Measurements from ENCODE around the gene VARS2.
"Not testable (repeated sequence)": the region's sequence is repeated elsewhere in the genome, so short reads cannot be mapped to it uniquely, and the experiment has no call there.

Gene VARS2

DNA sequence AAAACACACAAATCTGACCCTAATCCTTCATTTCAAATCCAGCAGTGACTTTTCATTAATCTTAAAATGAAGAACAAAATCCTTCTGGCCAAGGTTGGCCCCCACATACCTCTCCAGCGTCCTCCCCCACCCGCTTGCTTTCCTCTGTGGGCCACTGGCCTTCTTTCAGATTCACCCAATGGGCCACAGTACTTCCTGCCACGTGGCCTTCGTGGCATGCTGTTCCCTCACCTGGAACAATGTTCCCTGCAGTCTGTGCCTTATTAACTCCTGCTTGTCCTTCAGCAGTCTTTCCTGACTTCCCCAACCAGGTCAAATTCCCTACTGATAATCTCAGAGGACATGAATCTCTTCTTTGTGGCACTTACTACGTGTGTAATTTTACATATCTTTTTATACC lies 11.3 kb upstream of the VARS2 start:
- H3K27ac ChIP-seq (ENCODE audit: low read length), result no peak overlapping the region
- H3K27me3 ChIP-seq (ENCODE audit: low read depth, low read length), result no peaks in the 10 kb centered on the region
- H3K36me3 ChIP-seq (ENCODE audit: control insufficient read depth in 1 of 2, insufficient read depth in 2 of 2, low read length in 2 of 2), result peaks cover 16 to 27% of the 10 kb centered on the region in 2 donors
- H3K9me3 ChIP-seq (ENCODE audit: control insufficient read depth in 1 of 2, low read length in 2 of 2), result no peaks in the 10 kb centered on the region
- no peaks in the 10 kb centered on the region for H3K4me1 ChIP-seq (ENCODE audit: control insufficient read depth in 1 of 2, insufficient read depth in 2 of 2, low read length in 2 of 2)
- H3K4me3 ChIP-seq (ENCODE audit: low read depth in 1 of 2, low read length in 2 of 2), result no peak overlapping the region

GRCh38 chr6:30903236-30903635 lies 10.8 kb upstream of the VARS2 start:
- no peak overlapping the region for H3K4me3 ChIP-seq (ENCODE audit: low read depth in 1 of 2, low read length in 2 of 2)
- no peaks in the 10 kb centered on the region for H3K4me1 ChIP-seq (ENCODE audit: control insufficient read depth in 1 of 2, insufficient read depth in 2 of 2, low read length in 2 of 2)
- H3K36me3 ChIP-seq (ENCODE audit: control insufficient read depth in 1 of 2, insufficient read depth in 2 of 2, low read length in 2 of 2), result peaks cover 13 to 22% of the 10 kb centered on the region in 2 donors
- no peaks in the 10 kb centered on the region for H3K27me3 ChIP-seq (ENCODE audit: low read depth, low read length)
- H3K27ac ChIP-seq (ENCODE audit: low read length), result no peak overlapping the region
- H3K9me3 ChIP-seq (ENCODE audit: control insufficient read depth in 1 of 2, low read length in 2 of 2), result no peaks in the 10 kb centered on the region

DNA sequence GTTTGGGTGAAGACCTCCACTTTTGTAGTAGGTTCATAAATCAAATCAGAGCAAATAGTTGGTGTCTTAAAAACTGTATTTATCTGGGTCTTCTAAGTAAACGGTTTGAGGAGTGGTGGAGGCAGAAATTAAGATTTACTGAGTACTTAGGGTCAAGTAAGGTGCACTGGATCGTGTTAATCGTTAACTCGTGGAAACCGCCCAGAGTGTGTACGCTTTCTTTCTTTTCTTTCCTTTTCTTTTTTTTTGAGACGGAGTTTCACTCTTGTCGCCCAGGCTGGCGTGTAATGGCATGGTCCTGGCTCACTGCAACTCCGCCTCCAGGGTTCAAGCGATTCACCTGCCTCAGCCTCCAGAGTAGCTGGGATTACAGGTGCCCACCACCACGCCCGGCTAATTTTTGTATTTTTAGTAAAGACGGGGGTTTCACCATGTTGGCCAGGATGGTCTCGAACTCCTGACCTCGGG lies 6.7 kb upstream of the VARS2 start:
- not testable (repeated sequence) for H3K27me3 ChIP-seq (ENCODE audit: low read depth, low read length); H3K27ac ChIP-seq (ENCODE audit: low read length); H3K9me3 ChIP-seq (ENCODE audit: control insufficient read depth in 1 of 2, low read length in 2 of 2)
- H3K4me3 ChIP-seq (ENCODE audit: low read depth in 1 of 2, low read length in 2 of 2), result peak overlapping the region; percentile 99 to 100
- peaks cover 21 to 26% of the 10 kb centered on the region in 2 donors for H3K36me3 ChIP-seq (ENCODE audit: control insufficient read depth in 1 of 2, insufficient read depth in 2 of 2, low read length in 2 of 2)
- peaks cover 7 to 11% of the 10 kb centered on the region in 2 donors for H3K4me1 ChIP-seq (ENCODE audit: control insufficient read depth in 1 of 2, insufficient read depth in 2 of 2, low read length in 2 of 2)

GRCh38 chr6:30907758-30908591 lies 6.1 kb upstream of the VARS2 start, which contains the start of gene GTF2H4:
Gene GTF2H4 (plus strand): TSS chr6:30908207.
- H3K36me3 ChIP-seq (ENCODE audit: control insufficient read depth in 1 of 2, insufficient read depth in 2 of 2, low read length in 2 of 2), result peaks cover 21 to 28% of the 10 kb centered on the region in 2 donors
- H3K27ac ChIP-seq (ENCODE audit: low read length), result peak within 1 kb of the TSS; percentile 89
- peaks cover 7 to 11% of the 10 kb centered on the region in 2 donors for H3K4me1 ChIP-seq (ENCODE audit: control insufficient read depth in 1 of 2, insufficient read depth in 2 of 2, low read length in 2 of 2)

DNA sequence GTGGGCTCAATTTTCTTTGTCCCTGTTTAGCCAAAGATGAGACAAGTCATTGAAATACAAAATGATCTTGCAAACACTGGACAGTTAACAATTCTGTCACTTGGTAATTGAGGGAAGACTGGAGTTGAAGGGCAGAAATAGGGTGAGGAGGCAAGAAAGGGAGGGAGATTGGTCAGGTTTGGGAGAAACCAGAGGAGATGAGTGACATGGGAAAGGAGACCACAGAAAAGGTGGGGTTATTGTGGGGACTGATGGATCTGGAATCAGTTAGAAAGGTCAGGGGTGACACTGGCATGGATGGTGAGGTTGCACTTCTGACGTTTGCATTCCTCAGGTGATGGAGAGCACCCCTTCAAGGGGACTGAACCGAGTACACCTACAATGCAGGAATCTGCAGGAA lies 5.3 kb upstream of the VARS2 start:
- no peaks in the 10 kb centered on the region for H3K9me3 ChIP-seq (ENCODE audit: control insufficient read depth in 1 of 2, low read length in 2 of 2)
- peaks cover 9 to 11% of the 10 kb centered on the region in 2 donors for H3K4me1 ChIP-seq (ENCODE audit: control insufficient read depth in 1 of 2, insufficient read depth in 2 of 2, low read length in 2 of 2)
- H3K36me3 ChIP-seq (ENCODE audit: control insufficient read depth in 1 of 2, insufficient read depth in 2 of 2, low read length in 2 of 2), result peaks cover 21 to 28% of the 10 kb centered on the region in 2 donors
- no peaks in the 10 kb centered on the region for H3K27me3 ChIP-seq (ENCODE audit: low read depth, low read length)
- peak overlapping the region; percentile 89 for H3K27ac ChIP-seq (ENCODE audit: low read length)
- peak overlapping the region; percentile 99 to 100 for H3K4me3 ChIP-seq (ENCODE audit: low read depth in 1 of 2, low read length in 2 of 2)

More at GRCh38 chr6:30907758-30908591, 6.1 kb upstream of the VARS2 start, which contains the start of gene GTF2H4:
- no peaks in the 10 kb centered on the region for H3K27me3 ChIP-seq (ENCODE audit: low read depth, low read length)
- H3K4me3 ChIP-seq (ENCODE audit: low read depth in 1 of 2, low read length in 2 of 2), result peak within 1 kb of the TSS; percentile 99 to 100
- H3K9me3 ChIP-seq (ENCODE audit: control insufficient read depth in 1 of 2, low read length in 2 of 2), result no peaks in the 10 kb centered on the region

DNA sequence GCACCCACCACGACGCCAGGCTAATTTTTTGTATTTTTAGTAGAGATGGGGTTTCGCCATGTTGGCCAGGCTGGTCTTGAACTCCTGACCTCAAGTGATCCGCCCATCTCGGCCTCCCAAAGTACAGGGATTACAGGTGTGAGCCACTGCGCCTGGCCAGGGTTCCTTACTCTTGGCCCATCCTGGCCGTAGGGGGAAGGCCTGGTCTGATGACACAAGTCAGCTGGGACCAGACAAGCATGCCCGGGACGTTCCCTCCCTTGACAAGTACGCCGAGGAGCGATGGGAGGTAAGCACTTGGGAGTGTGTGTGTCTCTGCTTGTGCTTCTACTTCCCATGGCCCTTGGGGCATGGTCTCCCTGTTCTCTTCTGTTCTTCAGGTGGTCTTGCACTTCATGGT lies 3.6 kb upstream of the VARS2 start:
- not testable (repeated sequence) for H3K27me3 ChIP-seq (ENCODE audit: low read depth, low read length); H3K9me3 ChIP-seq (ENCODE audit: control insufficient read depth in 1 of 2, low read length in 2 of 2); H3K4me3 ChIP-seq (ENCODE audit: low read depth in 1 of 2, low read length in 2 of 2); H3K27ac ChIP-seq (ENCODE audit: low read length)
- peaks cover 21 to 28% of the 10 kb centered on the region in 2 donors for H3K36me3 ChIP-seq (ENCODE audit: control insufficient read depth in 1 of 2, insufficient read depth in 2 of 2, low read length in 2 of 2)
- peaks cover 18 to 24% of the 10 kb centered on the region in 2 donors for H3K4me1 ChIP-seq (ENCODE audit: control insufficient read depth in 1 of 2, insufficient read depth in 2 of 2, low read length in 2 of 2)

GRCh38 chr6:30912746-30913520 lies 1.1 kb upstream of the VARS2 start:
- Histone ChIP-seq H3K27me3 (ENCODE audit: low read depth, low read length) (no peaks in the 10 kb centered on the region), H3K4me3 (ENCODE audit: low read depth in 1 of 2, low read length in 2 of 2) (peak overlapping the region; percentile 75 to 80), H3K4me1 (ENCODE audit: control insufficient read depth in 1 of 2, insufficient read depth in 2 of 2, low read length in 2 of 2) (peaks cover 22 to 31% of the 10 kb centered on the region in 2 donors)

GRCh38 chr6:30913721-30914075 lies 340 bp upstream of the VARS2 start:
- no peaks in the 10 kb centered on the region for H3K27me3 ChIP-seq (ENCODE audit: low read depth, low read length)
- H3K9me3 ChIP-seq (ENCODE audit: control insufficient read depth in 1 of 2, low read length in 2 of 2), result no peaks in the 10 kb centered on the region
- H3K4me3 ChIP-seq (ENCODE audit: low read depth in 1 of 2, low read length in 2 of 2), result peak overlapping the region; percentile 75 to 80
- peaks cover 35 to 43% of the 10 kb centered on the region in 2 donors for H3K36me3 ChIP-seq (ENCODE audit: control insufficient read depth in 1 of 2, insufficient read depth in 2 of 2, low read length in 2 of 2)
- H3K27ac ChIP-seq (ENCODE audit: low read length), result peak overlapping the region; percentile 72
- peaks cover 19 to 28% of the 10 kb centered on the region in 2 donors for H3K4me1 ChIP-seq (ENCODE audit: control insufficient read depth in 1 of 2, insufficient read depth in 2 of 2, low read length in 2 of 2)

More at GRCh38 chr6:30912746-30913520, 1.1 kb upstream of the VARS2 start:
- Histone ChIP-seq H3K36me3 (ENCODE audit: control insufficient read depth in 1 of 2, insufficient read depth in 2 of 2, low read length in 2 of 2) (peaks cover 32 to 43% of the 10 kb centered on the region in 2 donors), H3K9me3 (ENCODE audit: control insufficient read depth in 1 of 2, low read length in 2 of 2) (no peaks in the 10 kb centered on the region), H3K27ac (ENCODE audit: low read length) (peak overlapping the region; percentile 72)

DNA sequence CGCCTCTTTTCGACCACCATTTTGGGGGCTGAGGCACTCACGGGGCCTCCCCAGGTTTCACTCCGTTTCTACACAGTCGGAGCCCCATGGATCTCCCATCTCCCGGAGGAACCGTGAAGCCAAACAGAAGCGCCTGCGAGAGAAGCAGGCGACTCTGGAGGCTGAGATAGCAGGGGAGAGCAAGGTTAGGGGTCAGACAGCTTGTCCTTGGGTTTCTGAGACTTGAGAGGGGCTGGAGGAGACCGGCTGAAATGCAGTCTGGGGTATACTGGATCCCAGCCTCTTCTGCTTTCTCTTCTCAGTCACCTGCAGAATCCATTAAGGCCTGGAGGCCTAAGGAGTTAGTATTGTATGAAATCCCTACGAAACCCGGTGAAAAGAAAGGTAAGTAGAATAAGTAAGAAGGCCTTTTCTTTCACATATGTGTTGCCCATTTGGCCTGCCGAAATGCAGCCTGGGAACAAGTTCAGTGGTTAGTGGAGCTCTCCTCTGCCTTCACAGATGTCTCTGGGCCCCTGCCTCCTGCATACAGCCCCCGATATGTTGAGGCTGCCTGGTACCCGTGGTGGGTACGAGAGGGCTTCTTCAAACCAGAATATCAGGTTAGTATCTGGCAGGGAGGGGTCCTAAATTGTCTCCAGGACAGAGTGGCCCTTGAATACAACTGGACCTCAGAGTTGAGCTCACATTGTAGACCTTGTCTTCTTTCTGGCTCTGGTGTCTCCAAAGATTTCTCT lies 984 bp downstream of the VARS2 start:
- H3K27ac ChIP-seq (ENCODE audit: low read length), result peak overlapping the region; percentile 93
- H3K9me3 ChIP-seq (ENCODE audit: control insufficient read depth in 1 of 2, low read length in 2 of 2), result no peaks in the 10 kb centered on the region
- peaks cover 15 to 20% of the 10 kb centered on the region in 2 donors for H3K4me1 ChIP-seq (ENCODE audit: control insufficient read depth in 1 of 2, insufficient read depth in 2 of 2, low read length in 2 of 2)
- no peaks in the 10 kb centered on the region for H3K27me3 ChIP-seq (ENCODE audit: low read depth, low read length)
- peaks cover 38 to 46% of the 10 kb centered on the region in 2 donors for H3K36me3 ChIP-seq (ENCODE audit: control insufficient read depth in 1 of 2, insufficient read depth in 2 of 2, low read length in 2 of 2)
- peak overlapping the region; percentile 75 to 80 for H3K4me3 ChIP-seq (ENCODE audit: low read depth in 1 of 2, low read length in 2 of 2)

- no peak overlapping the region for H3K4me3 ChIP-seq (ENCODE audit: low read depth in 1 of 2, low read length in 2 of 2)
- peaks cover 15 to 20% of the 10 kb centered on the region in 2 donors for H3K4me1 ChIP-seq (ENCODE audit: control insufficient read depth in 1 of 2, insufficient read depth in 2 of 2, low read length in 2 of 2)
- no peaks in the 10 kb centered on the region for H3K9me3 ChIP-seq (ENCODE audit: control insufficient read depth in 1 of 2, low read length in 2 of 2)
- H3K27me3 ChIP-seq (ENCODE audit: low read depth, low read length), result no peaks in the 10 kb centered on the region
- no peak overlapping the region for H3K27ac ChIP-seq (ENCODE audit: low read length)
- H3K36me3 ChIP-seq (ENCODE audit: control insufficient read depth in 1 of 2, insufficient read depth in 2 of 2, low read length in 2 of 2), result peaks cover 43 to 47% of the 10 kb centered on the region in 2 donors
Observed at GRCh38 chr6:30915591-30915946, 1.5 kb downstream of the VARS2 start.

DNA sequence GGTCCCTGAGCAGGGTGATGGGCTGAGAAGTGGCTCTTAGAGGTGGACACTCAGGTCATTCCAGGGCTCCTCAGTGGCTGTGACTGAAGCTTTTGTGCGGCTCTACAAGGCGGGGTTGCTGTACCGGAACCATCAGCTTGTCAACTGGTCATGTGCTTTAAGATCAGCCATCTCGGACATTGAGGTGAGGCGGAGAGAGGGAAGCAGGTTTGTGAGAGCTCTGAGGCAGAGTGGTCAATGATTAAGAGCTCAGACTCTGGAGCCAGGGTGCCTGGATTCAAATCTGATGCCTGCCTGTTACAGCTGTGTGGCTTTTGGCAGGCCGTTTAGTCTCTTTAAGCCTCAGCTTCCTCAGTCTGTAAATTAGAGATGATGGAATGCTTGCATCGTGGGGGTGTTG lies 3.0 kb downstream of the VARS2 start:
- Histone ChIP-seq H3K4me3 (ENCODE audit: low read depth in 1 of 2, low read length in 2 of 2) (no peak overlapping the region), H3K36me3 (ENCODE audit: control insufficient read depth in 1 of 2, insufficient read depth in 2 of 2, low read length in 2 of 2) (peaks cover 39 to 47% of the 10 kb centered on the region in 2 donors), H3K4me1 (ENCODE audit: control insufficient read depth in 1 of 2, insufficient read depth in 2 of 2, low read length in 2 of 2) (peaks cover 15 to 20% of the 10 kb centered on the region in 2 donors), H3K9me3 (ENCODE audit: control insufficient read depth in 1 of 2, low read length in 2 of 2) (no peaks in the 10 kb centered on the region), H3K27ac (ENCODE audit: low read length) (no peak overlapping the region), H3K27me3 (ENCODE audit: low read depth, low read length) (no peaks in the 10 kb centered on the region)

All from muscle layer of duodenum (tissue), 2 donors.